ENCODE measurements around the gene GTF2A2. TPM values are rescaled to one million over a fixed set of nuclear protein-coding genes. Genes with fewer than 3 reads are reported as not detected.

The GTF2A2 gene
- total RNA-seq, 1 donor = 39.3 TPM

- DNase-seq (ENCODE audit: low read depth) = no peak
- no peak overlapping the region for H3K4me3 ChIP-seq (ENCODE audit: low read depth, low read length)
- no peak for TF ChIP-seq CTCF (IDR thresholded peaks at IDR 0.05; ENCODE audit: insufficient read depth, low read depth, low read length)
These were observed 17.1 kb upstream of the GTF2A2 start for GRCh38 chr15:59674361-59674877.

- H3K4me3 ChIP-seq (ENCODE audit: low read depth, low read length) = no peak overlapping the region
- DNase-seq (ENCODE audit: low read depth) = no peak
- no peak for TF ChIP-seq CTCF (IDR thresholded peaks at IDR 0.05; ENCODE audit: insufficient read depth, low read depth, low read length)
These were observed 11.2 kb upstream of the GTF2A2 start for GRCh38 chr15:59668556-59668955.

- peak; percentile 15 for DNase-seq (ENCODE audit: low read depth)
- no peak for TF ChIP-seq CTCF (IDR thresholded peaks at IDR 0.05; ENCODE audit: insufficient read depth, low read depth, low read length)
- H3K4me3 ChIP-seq (ENCODE audit: low read depth, low read length) = no peak overlapping the region
These were observed 4.9 kb upstream of the GTF2A2 start for GRCh38 chr15:59662260-59662659.

GRCh38 chr15:59659366-59659765 lies 2.1 kb upstream of the GTF2A2 start:
- no peak overlapping the region for H3K4me3 ChIP-seq (ENCODE audit: low read depth, low read length)
- TF ChIP-seq CTCF (IDR thresholded peaks at IDR 0.05; ENCODE audit: insufficient read depth, low read depth, low read length) = no peak
- DNase-seq (ENCODE audit: low read depth) = no peak

- no peak for TF ChIP-seq CTCF (IDR thresholded peaks at IDR 0.05; ENCODE audit: insufficient read depth, low read depth, low read length)
- H3K4me3 ChIP-seq (ENCODE audit: low read depth, low read length) = peak overlapping the region; percentile 84
- no peak for DNase-seq (ENCODE audit: low read depth)
These were observed 365 bp upstream of the GTF2A2 start for GRCh38 chr15:59657635-59658125.

- no peak for DNase-seq (ENCODE audit: low read depth)
- TF ChIP-seq CTCF (IDR thresholded peaks at IDR 0.05; ENCODE audit: insufficient read depth, low read depth, low read length) = no peak
- H3K4me3 ChIP-seq (ENCODE audit: low read depth, low read length) = no peak overlapping the region
These were observed 3.3 kb downstream of the GTF2A2 start for GRCh38 chr15:59654046-59654445.

- DNase-seq (ENCODE audit: low read depth) = no peak
- no peak for TF ChIP-seq CTCF (IDR thresholded peaks at IDR 0.05; ENCODE audit: insufficient read depth, low read depth, low read length)
- no peak overlapping the region for H3K4me3 ChIP-seq (ENCODE audit: low read depth, low read length)
These were observed 7.7 kb downstream of the GTF2A2 start for GRCh38 chr15:59649603-59650002.

Measured in fibroblast of villous mesenchyme (primary cell).